ENCODE results near the gene GOLM1.
"Not testable (repeated sequence)": the region's sequence is repeated elsewhere in the genome, so short reads cannot be mapped to it uniquely, and the experiment has no call there.

Gene GOLM1

DNA sequence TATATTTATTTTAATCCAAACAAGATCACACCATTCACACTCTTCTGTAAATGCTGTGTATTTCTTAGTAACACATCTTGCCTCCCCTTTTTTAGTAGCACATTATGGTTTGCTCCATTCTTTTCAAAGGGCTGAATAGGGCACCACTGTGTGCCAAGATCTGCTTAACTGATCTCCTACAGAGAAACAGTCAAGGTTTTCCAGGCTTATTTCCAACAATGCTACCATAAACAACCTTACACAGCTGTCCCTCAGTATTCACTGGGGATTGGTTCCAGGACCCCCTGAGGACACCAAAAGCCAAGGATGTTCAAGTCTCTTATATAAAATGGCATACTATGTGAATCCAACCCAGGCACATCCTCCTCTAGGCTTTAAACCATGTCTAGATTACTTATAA is 16.5 kb downstream of the GOLM1 start:
- no peak for DNase-seq (ENCODE audit: low spot score)

DNA sequence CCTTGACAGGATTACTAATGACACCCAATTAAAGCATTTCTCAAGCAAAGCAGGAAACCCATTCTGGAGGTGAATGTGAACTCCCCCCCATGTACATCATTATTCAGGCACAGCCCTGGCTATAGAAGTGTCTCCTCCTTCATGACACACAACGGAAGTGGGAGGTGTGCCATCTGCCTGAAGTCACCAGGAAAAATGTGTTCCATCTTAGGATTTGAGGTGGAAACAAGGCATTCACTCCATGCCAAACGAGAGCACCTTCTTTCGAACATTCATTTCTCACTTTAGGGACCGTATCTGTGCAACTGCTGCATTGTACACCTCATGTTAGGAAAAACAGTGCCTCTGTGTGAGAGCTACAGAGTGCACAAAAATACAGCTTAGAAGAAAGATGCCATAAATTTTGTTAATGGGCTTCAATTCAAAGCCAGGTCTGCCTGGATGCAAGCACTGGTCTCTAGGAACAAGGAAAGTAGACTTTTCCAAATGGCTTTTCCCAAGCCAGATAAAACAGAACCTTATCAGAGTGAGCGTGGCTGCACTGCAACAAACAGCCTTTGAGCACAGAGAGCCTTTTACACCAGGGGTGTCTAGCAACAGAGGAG is 19.4 kb downstream of the GOLM1 start:
- DNase-seq (ENCODE audit: low spot score), result no peak

DNA sequence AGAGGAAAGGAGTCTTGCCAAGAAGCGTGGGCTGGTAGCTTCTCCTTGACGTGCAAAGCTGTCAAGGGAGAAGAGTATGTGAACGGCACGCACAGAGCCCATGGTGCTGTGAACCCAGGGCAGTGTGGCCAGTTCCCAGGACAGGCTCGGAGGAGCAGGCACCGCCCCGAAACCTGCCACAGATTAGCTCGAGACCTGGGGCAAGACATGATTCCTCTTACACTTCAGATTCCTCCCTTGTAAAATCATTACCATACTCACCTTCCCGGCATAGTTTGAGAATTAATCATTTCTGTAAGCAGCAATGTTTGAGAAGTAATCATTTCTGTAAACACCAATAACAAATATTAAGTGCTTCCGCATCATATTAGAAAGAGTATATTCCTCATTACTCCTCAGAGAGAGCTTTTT is 19.9 kb downstream of the GOLM1 start:
- DNase-seq (ENCODE audit: low spot score), result no peak

DNA sequence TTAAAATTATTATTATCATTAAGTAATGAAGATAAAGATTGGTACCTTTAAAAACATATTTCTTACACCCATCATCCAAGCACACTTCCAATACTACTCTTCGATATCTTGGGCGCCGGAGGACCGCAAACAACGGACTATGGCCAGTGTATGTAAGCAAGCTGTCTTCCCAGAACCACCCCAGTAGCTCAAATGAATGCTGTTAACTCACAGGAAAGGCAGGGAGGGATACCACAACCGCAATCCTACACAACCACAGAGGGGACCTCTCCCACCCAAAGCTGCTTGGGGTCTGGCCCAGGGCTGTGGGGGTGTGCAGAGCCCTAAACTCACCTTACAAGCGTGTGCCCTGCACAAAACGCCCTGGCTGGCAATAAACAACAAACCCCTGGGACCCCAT is 20.6 kb downstream of the GOLM1 start:
- DNase-seq (ENCODE audit: low spot score), result no peak

DNA sequence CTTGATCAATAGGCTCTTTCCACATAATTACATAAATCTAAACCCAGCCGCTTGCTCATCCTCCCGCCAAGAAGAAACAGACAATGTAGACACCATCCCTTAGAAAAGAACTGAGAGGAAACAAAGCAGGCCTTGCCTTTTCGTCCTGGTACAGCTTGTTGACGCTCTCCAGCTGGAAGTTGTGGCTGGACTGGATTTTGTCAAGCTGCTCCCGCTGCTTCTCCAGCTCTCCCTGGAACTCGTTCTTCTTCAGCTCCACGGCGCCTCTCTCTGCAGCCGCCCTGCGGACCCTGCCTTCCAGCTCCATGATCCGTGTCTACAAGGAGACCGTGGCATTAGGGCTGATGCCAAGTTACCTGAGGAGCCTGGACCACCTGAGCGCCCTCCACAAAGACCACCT is 22.1 kb downstream of the GOLM1 start:
- no peak for DNase-seq (ENCODE audit: low spot score)

DNA sequence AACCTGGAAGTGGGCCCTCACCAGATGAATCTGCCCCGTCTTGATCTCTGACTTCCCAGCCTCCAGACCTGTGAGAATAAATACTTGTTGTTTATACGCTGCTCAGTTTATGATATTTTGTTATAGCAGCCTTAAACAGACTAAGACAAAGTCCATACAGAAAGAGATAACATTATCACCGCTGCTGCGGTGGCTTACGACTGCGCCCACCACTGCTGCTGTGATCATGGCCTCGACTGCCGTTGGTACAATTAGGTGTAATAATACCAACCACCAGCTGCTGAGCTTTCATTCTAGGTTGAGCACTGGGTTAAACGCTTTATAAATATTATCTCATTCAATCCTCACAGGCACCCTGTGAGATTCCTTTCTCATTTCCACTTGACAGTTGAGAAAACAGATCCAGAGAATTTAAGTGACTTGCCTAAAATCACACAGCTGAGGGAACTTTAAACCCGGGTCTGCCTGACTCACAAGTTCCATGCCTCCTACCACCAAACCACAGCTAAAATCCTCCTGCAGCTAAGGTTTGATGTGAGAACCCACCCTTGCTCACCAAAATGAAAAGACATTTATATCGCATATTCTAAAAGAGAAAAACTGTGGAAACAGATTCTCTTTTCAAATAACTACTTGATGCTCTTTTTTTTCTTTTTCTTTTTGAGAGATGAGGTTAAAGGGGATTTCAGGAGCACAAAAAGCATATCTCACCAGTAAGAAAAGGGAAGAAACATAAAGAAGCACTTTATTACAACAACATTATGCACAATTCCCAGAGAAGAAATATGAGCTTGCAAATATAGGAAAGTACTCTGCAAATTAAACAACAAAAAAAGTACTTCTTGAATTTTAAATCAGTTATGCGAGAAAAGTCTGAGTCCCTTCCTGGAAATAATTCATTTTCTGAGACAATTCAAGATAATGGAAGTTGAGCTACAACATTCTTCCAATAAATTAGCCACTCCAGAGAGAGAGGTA is 23.9 kb downstream of the GOLM1 start:
- no peak for DNase-seq (ENCODE audit: low spot score)

DNA sequence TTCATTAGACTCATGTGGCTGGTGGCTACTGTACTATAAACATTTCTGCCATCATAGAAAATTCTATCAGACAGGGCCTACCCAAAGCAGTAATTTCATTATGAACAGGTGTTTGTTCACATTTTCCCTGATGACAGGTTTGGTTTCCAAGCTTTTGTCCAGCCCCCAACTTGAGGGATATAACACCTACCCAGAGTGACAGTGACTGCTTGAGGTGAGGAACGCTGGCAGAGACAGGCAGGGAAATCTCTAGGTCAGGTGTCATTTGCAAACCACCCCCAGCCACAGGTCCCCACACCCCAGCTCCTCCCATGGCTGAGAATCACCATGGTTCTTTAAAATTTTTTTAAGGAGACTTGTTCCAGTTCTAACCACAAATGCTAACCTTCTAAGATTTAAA is 25.5 kb downstream of the GOLM1 start:
- DNase-seq (ENCODE audit: low spot score), result no peak

DNA sequence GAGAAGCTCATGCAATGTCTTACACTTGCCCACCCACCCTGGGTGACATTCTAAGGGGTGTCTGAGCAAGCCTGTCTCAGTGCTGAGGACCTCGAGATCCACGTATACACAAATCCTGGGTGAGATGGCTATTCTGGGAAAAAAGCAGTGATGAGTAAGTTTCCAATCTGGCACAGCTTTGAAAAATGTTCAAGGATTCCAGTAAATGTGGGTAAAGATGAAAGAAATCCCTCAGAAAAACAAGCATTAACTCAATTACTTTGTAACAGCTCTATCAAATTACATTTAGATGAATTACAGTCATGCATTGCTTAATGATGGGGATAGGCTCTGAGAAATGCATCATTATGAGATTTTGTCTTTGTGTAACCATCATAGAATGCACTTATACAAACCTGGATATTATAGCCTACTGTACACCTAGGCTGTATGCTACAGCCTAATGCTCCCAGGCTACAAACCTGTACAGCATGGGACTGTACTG is 26.9 kb downstream of the GOLM1 start:
- DNase-seq (ENCODE audit: low spot score), result no peak

DNA sequence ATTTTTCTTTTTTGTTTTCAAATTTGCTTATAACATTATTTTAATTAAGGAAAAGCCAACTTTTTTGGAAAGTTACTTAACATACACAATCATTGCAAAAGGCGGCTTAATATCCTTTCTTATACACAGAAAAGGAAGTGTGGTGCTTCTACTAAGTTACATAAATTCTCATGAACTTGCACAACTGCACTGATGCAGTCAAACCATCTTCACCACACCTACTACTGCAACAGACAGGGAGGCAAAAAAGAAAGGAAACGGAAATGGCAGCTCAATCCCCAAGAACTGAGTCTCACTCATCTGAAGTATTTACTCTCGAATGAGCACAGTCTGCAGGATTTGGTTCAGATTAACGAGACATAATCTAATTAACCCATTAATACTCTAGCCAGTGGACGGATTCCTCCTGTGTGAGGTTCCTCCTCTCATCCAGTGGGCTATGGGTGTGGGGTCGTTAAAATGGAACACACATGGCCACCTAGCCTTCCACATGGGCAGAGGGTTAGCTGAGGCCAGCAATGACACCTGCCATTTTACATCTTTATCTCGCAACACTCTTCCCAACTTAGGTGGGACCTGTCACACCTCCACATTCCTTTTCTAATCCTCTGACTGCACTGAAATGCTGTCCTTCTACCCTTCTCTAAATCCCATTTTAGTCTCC is 30.0 kb downstream of the GOLM1 start:
- no peak for DNase-seq (ENCODE audit: low spot score)

DNA sequence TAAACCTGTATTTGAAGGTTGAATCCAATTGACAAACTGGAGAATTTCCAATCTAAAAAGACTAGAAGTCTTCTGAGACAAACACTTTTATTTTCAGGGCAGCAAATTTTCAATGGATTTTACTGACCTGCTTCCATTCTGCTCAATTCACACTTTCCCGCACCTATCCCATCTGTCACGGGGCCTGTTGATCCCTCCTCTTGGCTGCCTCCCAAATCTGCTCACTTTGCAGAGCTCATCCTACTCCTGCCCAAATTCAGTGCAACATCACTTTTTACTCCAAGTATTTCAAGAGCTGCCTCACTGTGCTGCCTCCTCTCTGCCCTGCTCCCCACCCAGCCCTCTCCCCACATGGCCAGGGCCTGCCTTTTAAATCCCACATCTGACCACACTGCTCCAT is 35.1 kb downstream of the GOLM1 start:
- no peak for DNase-seq (ENCODE audit: low spot score)

DNA sequence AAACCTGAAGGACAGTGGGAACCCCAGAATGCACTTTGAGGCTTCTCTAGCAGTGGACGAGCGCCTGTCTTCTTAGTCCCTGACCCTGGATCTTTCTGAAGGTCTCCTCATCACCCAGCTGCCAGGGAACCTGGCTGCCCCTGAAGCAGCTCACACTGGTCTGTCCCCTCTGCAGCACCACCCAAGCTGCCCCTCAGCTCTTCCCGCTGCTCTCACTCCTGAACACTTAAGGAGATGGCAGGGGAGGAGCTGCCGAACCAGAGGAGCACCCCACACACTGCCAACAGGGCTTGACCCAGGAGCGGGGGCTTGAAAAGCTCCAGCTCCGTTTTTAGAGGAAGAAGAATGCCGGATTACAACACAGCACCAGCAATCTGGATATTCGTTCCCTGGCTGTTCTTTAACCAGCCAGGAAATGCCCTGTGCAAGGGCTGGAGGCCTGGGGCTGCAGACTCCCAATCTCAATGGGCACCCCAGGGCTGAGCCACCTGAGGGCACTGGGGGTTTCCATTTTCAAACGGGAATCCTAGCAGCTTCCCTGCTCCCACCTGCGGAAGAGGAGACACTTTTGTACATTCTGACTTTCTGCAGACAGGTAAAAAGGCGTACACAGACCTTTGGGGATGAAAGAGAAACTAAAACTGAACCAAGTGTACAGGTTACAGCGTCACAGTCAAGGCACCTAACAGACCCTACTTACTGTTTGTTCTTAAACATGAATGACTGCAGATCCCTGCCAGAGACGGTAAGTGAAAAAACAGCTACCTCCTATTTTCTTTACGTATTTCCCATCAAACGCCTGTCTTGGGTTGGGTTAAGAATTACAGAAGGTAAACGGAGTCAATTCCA is 36.3 kb downstream of the GOLM1 start:
- DNase-seq (ENCODE audit: low spot score), result no peak

DNA sequence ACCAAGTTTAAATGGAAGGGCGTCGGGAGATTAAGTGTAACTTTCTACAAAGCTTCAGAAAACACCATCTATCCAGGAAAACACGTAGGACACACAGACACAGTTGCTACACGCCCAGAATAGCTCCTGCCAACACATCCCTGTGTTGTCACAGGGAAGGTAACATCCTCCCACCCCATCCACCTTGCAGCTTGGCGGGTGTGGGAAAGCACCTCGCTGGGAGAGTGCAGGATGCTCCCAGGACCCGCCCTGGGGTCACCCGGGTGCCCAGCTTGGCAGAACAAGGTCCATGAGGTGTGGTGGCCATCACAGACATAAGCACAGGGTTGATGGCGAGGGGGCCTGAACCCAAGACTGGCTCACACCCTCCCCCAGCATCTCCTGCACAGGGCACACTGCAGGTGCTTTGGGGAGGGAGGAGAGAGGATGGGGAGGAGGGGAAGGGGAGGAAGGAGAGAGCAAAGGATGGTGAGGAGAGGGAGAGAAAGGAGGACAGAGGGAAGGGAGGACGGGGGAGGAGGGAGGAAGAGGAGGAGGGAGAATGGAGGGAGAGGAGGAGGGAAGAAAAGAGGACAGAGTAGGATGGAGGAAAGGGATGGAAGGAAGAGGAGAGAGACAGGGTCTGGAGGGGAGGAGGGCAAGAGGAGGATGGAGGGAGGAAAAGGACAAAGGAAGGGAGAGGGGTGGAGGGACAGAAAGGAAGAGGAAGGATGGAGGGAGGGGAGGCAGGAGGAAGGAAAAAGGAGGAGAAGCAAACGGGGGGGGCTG is 37.2 kb downstream of the GOLM1 start:
- DNase-seq (ENCODE audit: low spot score), result no peak

DNA sequence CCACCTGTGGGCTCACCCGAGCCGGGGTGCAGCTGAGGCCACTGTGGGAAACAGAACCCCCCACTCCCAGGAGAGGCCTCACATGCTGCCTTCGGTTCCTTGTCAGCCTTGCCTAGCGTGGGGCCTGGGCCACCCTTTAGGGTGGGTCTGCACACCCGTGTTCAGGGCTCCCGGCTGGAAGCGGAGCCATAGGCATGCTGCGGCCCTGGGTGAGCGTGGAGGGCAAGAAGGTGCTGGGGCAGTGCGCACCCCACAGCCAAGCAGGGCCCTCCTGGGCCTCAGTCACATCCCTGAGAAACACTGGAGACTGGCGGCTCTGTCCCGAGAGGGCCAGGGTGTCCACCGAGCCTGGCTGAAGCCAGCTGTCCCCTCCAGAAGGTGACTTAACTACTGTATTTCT is 41.9 kb downstream of the GOLM1 start:
- DNase-seq (ENCODE audit: low spot score), result no peak

DNA sequence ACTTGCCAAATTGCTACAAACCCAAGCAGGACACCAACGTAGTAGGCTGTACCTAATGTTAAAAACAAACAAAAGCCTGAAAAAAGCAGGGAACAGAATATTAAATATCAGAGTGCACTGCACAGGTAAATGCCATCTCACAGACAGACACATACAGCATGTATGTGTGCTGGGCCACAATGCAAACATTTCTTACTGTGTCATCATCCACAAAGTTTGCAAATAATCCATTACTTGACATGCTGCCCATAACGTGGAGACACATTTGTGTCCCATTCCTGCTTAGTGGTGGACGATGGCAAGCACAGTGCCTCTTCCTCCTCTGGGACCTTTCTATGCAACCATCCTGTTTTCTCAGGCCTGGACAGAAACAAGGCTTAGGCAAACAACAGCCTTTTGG is 44.7 kb downstream of the GOLM1 start:
- DNase-seq (ENCODE audit: low spot score), result no peak

DNA sequence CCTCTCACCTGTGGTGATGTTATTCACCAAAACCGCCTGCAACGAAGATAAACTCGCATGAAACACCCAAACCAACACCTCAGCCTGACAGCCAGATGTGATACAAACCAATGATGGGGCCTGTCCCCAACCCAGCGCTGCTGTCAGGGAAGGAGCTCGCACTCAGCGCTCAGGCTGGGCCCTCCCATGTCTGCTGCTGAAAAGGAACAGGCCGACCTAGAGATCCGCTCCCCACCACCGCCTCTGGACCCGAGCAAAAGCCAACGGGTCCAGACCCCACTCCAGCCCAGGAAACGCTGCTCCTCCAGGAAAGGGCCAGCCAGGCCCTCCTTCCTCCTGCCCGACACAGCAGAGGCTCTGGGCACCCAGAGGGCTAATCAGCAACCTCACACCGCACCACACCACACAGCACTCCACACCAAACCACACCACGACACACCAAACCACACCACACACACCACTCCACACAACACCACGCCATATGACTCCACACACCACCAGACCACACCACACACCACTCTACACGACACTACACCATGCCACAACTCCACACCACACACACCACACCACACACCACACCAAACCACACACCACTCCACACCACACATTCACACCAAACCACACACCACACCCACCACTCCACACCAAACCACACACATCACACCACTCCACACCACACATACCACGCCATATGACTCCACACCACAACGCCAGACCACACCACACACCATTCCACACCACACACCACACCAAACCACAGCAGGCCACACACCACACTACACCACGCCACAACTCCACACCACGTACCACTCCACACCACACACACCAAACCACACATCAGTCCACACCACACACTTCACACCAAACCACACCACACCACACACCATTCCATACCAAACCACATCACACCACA is 46.5 kb downstream of the GOLM1 start:
- no peak for DNase-seq (ENCODE audit: low spot score)

DNA sequence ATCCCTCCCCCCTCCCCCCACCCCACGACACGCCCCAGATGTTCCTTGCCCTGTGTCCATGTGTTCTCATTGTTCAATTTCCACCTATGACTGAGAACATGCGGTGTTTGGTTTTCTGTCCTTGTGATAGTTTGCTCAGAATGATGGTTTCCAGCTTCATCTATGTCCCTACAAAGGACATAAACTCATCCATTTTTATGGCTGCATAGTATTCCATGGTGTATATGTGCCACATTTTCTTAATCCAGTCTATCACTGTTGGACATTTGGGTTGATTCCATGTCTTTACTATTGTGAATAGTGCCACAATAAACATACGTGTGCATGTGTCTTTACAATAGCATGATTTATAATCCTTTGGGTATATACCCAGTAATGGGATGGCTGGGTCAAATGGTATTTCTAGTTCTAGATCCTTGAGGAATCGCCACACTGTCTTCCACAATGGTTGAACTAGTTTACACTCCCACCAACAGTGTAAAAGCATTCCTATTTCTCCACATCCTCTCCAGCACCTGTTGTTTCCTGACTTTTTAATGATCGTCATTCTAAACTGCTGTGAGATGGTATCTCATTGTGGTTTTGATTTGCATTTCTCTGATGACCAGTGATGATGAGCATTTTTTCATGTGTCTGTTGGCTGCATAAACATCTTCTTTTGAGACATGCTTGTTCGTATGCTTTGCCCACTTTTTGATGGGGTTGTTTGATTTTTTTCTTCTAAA is 51.2 kb downstream of the GOLM1 start:
- not testable (repeated sequence) for DNase-seq (ENCODE audit: low spot score)

DNA sequence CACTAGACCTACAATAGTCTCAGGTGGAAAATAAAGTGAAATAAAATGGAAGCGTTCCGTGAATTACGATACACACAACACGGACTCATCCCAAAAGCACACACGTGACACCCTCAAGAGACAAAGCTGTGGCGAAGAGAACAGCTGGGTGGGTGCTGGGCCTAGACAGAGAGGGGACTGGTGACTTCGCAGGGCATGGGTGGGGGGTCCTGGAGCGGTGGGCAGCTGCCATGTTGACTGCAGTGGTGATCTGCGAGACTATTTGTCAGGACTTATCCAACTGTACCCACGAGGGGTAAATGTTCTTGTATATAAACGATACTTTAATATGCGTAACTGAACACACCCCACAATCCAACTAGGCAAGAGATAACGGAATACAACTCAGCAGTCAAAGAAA is 52.0 kb downstream of the GOLM1 start:
- no peak for DNase-seq (ENCODE audit: low spot score)

DNA sequence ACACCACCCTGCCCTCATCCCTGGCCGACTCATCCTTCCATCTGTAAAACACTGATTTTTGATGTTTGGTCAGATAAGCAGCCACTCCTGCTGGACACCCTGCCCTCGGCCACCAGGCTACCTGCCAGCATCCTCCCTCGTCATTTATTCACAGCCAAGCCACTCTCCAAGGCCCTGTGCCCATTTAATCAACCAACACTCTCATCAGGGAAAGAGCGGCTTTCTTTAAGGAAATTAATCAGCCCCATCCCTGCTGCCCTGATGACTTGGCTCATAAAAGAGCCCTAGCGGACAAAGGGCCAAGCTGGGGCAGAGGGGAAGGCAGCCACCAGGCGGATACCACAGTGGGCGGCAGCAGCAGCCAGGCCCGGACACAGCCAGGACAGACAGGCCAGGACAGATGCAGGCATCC is 52.4 kb downstream of the GOLM1 start:
- DNase-seq (ENCODE audit: low spot score), result no peak

DNA sequence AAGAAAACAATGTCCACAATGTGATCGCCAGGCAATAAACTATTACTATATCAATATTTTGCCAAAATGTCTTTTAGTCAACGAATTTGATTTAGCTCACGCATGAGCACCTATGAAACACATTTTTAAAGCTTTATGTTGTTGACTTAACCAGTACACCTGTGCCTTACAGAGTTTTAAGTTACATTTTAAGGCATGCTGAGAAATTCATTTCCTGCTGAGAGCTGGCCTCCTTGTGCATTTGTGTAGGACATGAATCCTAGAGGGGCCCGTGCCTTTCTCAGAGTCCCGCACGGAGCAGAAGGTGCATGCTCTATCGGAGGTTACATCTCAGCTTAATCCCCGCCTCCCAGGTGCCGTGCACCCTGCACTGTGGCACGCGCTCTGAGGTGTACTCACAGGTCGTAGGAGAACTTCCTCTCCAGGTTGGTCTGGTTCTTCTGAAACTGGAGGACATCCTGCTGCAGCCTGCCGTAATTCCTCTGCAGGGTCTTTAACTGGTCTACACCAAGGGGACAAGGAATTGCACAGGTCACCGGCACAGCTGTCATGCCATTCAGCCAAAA is 53.2 kb downstream of the GOLM1 start:
- no peak for DNase-seq (ENCODE audit: low spot score)
